ENCODE results near the gene CAMK2D.

Gene CAMK2D

DNA sequence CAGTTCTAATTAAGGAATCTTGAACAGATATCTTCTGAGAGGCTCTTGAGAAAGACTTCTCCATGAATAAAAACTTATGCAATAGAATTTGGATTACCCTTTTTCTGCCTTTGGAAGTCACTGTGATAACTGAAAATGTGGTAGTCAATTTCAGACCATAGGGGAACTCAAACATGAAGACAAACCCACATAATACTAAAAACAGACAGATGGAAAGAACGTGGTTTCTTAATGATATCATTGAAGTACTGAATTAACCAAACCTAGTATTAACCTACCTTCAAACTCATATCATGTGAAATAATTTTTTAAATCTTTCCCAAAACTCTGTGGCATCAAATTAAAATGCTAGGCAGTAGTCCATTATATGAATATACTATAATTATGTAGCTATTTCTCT, 153.5 kb downstream of the CAMK2D start:
- Histone ChIP-seq H4K91ac (ENCODE audit: low read depth, low read length, poor library complexity) (no peak overlapping the region), H3K23ac (ENCODE audit: low read depth, low read length, poor library complexity) (no peak overlapping the region), H2BK12ac (ENCODE audit: low read length) (no peak overlapping the region), H3K36me3 (replicated peaks in 1 of 2; ENCODE audit: control insufficient read depth in 2 of 2, insufficient read depth in 2 of 2, low read length in 2 of 2) (peaks cover 0 to 3% of the 10 kb centered on the region in 2 donors), H3K9me3 (replicated peaks in 1 of 2; ENCODE audit: control insufficient read depth in 2 of 2, insufficient read depth in 1 of 2, low read depth in 1 of 2, low read length in 2 of 2) (peaks cover 0 to 4% of the 10 kb centered on the region in 2 donors), H3K4me3 (ENCODE audit: low read length in 2 of 2) (no peak overlapping the region), H4K8ac (ENCODE audit: low read depth, low read length) (no peak overlapping the region), H2AFZ (ENCODE audit: low read length) (no peak overlapping the region), H2BK15ac (ENCODE audit: low read length) (no peak overlapping the region), H2BK120ac (ENCODE audit: low read depth, low read length) (no peak overlapping the region), H3K27ac (replicated peaks; ENCODE audit: low read length) (no peak overlapping the region), H3K4me1 (ENCODE audit: control insufficient read depth in 2 of 2, insufficient read depth in 1 of 2, low read depth in 1 of 2, low read length in 2 of 2) (peaks cover 0 to 3% of the 10 kb centered on the region in 2 donors), H3K4me2 (ENCODE audit: insufficient read depth, low read length, poor library complexity, severe bottlenecking) (no peak overlapping the region), H3K4ac (ENCODE audit: low read length) (no peak overlapping the region), H3K14ac (ENCODE audit: low read length) (no peak overlapping the region), H3K79me1 (ENCODE audit: low read depth, low read length) (no peaks in the 10 kb centered on the region), H3K9ac (ENCODE audit: low read depth, low read length, poor library complexity) (no peak overlapping the region), H2BK5ac (ENCODE audit: low read length) (no peak overlapping the region), H2AK5ac (ENCODE audit: low read depth, low read length) (no peak overlapping the region), H3K18ac (ENCODE audit: low read length) (no peak overlapping the region), H3K27me3 (ENCODE audit: control insufficient read depth in 3 of 3, insufficient read depth in 3 of 3, low read depth in 1 of 3, low read length in 3 of 3) (no peaks in the 10 kb centered on the region)
- WGBS, 2 donors (ENCODE audit: extremely low coverage in 2 of 2, insufficient read length in 2 of 2, insufficient replicate concordance in 1 of 2), result no CpG with 5 or more reads among the region's 1 CpG
- no peak for DNase-seq (ENCODE audit: low spot score)

DNA sequence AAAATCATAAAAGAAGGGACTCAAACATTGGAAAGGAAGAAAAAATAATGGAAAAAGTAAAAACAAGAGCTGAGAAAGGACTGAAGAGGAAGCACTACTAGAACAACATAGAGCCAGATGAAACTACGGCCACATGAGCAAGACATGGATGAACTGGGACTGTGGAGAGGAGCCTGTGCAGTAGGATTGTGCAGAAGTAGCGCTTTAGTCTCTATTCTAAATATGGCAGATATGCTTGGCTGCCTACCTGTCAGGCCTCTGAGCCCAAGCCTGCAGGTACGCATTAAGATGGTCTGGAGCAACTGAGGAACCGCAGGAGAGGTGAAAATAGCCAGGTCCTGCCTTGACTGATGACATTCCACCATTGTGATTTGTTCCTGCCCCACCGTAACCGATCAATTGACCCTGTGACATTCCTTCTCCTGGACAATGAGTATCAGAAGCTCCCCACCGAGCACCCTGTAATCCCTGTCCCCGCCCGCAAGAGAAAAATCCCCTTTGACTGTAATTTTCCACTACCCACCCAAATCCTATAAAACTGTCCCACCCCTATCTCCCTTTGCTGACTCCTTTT, 154.3 kb downstream of the CAMK2D start:
- no peak overlapping the region for H2BK15ac ChIP-seq (ENCODE audit: low read length)

DNA sequence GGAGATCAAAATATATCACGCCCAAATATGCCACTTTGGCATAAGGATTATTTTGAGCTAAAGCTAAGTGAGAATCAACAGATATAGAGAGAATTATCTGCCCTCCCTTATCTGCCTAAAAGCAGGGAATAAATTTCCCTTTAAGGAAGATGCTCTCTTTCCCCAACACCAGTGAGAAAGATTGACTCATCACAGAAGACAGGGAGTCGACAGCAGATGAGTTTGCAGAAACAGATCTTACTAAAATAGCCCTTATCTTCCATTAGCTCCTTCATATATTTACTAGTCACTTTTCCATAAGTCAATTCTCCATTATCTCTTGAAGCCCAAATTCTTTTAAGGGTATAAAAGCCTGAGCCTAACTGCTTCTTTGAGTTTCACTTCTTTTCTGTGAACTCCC, 156.6 kb downstream of the CAMK2D start:
- H2BK15ac ChIP-seq (ENCODE audit: low read length), result no peak overlapping the region
- H3K4me1 ChIP-seq (ENCODE audit: control insufficient read depth in 2 of 2, insufficient read depth in 1 of 2, low read depth in 1 of 2, low read length in 2 of 2), result peaks cover 0 to 2% of the 10 kb centered on the region in 2 donors
- no peak overlapping the region for H3K4me2 ChIP-seq (ENCODE audit: insufficient read depth, low read length, poor library complexity, severe bottlenecking)
- H3K9me3 ChIP-seq (replicated peaks in 1 of 2; ENCODE audit: control insufficient read depth in 2 of 2, insufficient read depth in 1 of 2, low read depth in 1 of 2, low read length in 2 of 2), result peaks cover 0 to 4% of the 10 kb centered on the region in 2 donors
- H3K14ac ChIP-seq (ENCODE audit: low read length), result no peak overlapping the region
- no peak overlapping the region for H2BK12ac ChIP-seq (ENCODE audit: low read length)
- no peak overlapping the region for H3K4me3 ChIP-seq (ENCODE audit: low read length in 2 of 2)
- H3K79me1 ChIP-seq (ENCODE audit: low read depth, low read length), result no peaks in the 10 kb centered on the region
- no peak overlapping the region for H3K18ac ChIP-seq (ENCODE audit: low read length)
- no peak overlapping the region for H2BK5ac ChIP-seq (ENCODE audit: low read length)
- H3K23ac ChIP-seq (ENCODE audit: low read depth, low read length, poor library complexity), result no peak overlapping the region
- no CpG with 5 or more reads among the region's 2 CpGs for WGBS, 2 donors (ENCODE audit: extremely low coverage in 2 of 2, insufficient read length in 2 of 2, insufficient replicate concordance in 1 of 2)
- H4K8ac ChIP-seq (ENCODE audit: low read depth, low read length), result no peak overlapping the region
- no peaks in the 10 kb centered on the region for H3K27me3 ChIP-seq (ENCODE audit: control insufficient read depth in 3 of 3, insufficient read depth in 3 of 3, low read depth in 1 of 3, low read length in 3 of 3)
- H3K27ac ChIP-seq (replicated peaks; ENCODE audit: low read length), result no peak overlapping the region
- H3K4ac ChIP-seq (ENCODE audit: low read length), result no peak overlapping the region
- DNase-seq (ENCODE audit: low spot score), result no peak
- H3K36me3 ChIP-seq (replicated peaks in 1 of 2; ENCODE audit: control insufficient read depth in 2 of 2, insufficient read depth in 2 of 2, low read length in 2 of 2), result peaks cover 0 to 3% of the 10 kb centered on the region in 2 donors
- no peak overlapping the region for H3K9ac ChIP-seq (ENCODE audit: low read depth, low read length, poor library complexity)
- no peak overlapping the region for H2AK5ac ChIP-seq (ENCODE audit: low read depth, low read length)
- no peak overlapping the region for H4K91ac ChIP-seq (ENCODE audit: low read depth, low read length, poor library complexity)
- no peak overlapping the region for H2AFZ ChIP-seq (ENCODE audit: low read length)
- H2BK120ac ChIP-seq (ENCODE audit: low read depth, low read length), result no peak overlapping the region

More for the DNA sequence above, 154.3 kb downstream of the CAMK2D start:
- Histone ChIP-seq H3K79me1 (ENCODE audit: low read depth, low read length) (no peaks in the 10 kb centered on the region), H3K14ac (ENCODE audit: low read length) (no peak overlapping the region), H3K4me3 (ENCODE audit: low read length in 2 of 2) (no peak overlapping the region), H2BK120ac (ENCODE audit: low read depth, low read length) (no peak overlapping the region), H3K9me3 (replicated peaks in 1 of 2; ENCODE audit: control insufficient read depth in 2 of 2, insufficient read depth in 1 of 2, low read depth in 1 of 2, low read length in 2 of 2) (peaks cover 0 to 4% of the 10 kb centered on the region in 2 donors), H3K4ac (ENCODE audit: low read length) (no peak overlapping the region), H3K4me2 (ENCODE audit: insufficient read depth, low read length, poor library complexity, severe bottlenecking) (no peak overlapping the region), H3K36me3 (replicated peaks in 1 of 2; ENCODE audit: control insufficient read depth in 2 of 2, insufficient read depth in 2 of 2, low read length in 2 of 2) (peaks cover 0 to 3% of the 10 kb centered on the region in 2 donors), H2BK5ac (ENCODE audit: low read length) (no peak overlapping the region), H2AFZ (ENCODE audit: low read length) (no peak overlapping the region), H3K23ac (ENCODE audit: low read depth, low read length, poor library complexity) (no peak overlapping the region), H3K9ac (ENCODE audit: low read depth, low read length, poor library complexity) (no peak overlapping the region), H4K8ac (ENCODE audit: low read depth, low read length) (no peak overlapping the region), H2BK12ac (ENCODE audit: low read length) (no peak overlapping the region), H2AK5ac (ENCODE audit: low read depth, low read length) (no peak overlapping the region), H3K27ac (replicated peaks; ENCODE audit: low read length) (no peak overlapping the region), H3K4me1 (ENCODE audit: control insufficient read depth in 2 of 2, insufficient read depth in 1 of 2, low read depth in 1 of 2, low read length in 2 of 2) (peaks cover 0 to 2% of the 10 kb centered on the region in 2 donors), H4K91ac (ENCODE audit: low read depth, low read length, poor library complexity) (no peak overlapping the region), H3K27me3 (ENCODE audit: control insufficient read depth in 3 of 3, insufficient read depth in 3 of 3, low read depth in 1 of 3, low read length in 3 of 3) (no peaks in the 10 kb centered on the region), H3K18ac (ENCODE audit: low read length) (no peak overlapping the region)
- no peak for DNase-seq (ENCODE audit: low spot score)
- no CpG with 5 or more reads among the region's 9 CpGs for WGBS, 2 donors (ENCODE audit: extremely low coverage in 2 of 2, insufficient read length in 2 of 2, insufficient replicate concordance in 1 of 2)

DNA sequence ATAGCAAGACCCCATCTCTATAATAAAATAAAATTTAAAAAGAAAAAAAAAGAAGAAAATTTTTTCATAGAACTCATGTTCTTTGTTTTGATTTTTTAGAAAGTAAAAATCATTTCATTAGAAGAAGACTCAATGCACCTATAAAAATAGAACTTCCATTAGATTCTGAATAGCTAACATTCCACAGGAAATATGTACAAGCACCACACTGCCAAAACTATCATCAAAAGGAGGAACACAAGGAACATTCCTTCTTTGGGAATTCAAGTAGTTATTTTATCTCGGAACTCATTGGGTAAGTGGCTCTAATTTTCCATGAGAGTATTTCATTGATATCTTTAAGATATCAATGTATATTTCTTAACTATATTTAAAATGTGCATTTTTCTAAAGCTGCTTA, 157.6 kb downstream of the CAMK2D start:
- Histone ChIP-seq H3K23ac (ENCODE audit: low read depth, low read length, poor library complexity) (no peak overlapping the region), H2BK5ac (ENCODE audit: low read length) (no peak overlapping the region), H2AK5ac (ENCODE audit: low read depth, low read length) (no peak overlapping the region), H3K14ac (ENCODE audit: low read length) (no peak overlapping the region), H2BK15ac (ENCODE audit: low read length) (no peak overlapping the region), H2BK120ac (ENCODE audit: low read depth, low read length) (no peak overlapping the region), H3K27ac (replicated peaks; ENCODE audit: low read length) (no peak overlapping the region), H4K91ac (ENCODE audit: low read depth, low read length, poor library complexity) (no peak overlapping the region), H3K36me3 (replicated peaks in 1 of 2; ENCODE audit: control insufficient read depth in 2 of 2, insufficient read depth in 2 of 2, low read length in 2 of 2) (peaks cover 0 to 3% of the 10 kb centered on the region in 2 donors), H2AFZ (ENCODE audit: low read length) (no peak overlapping the region), H3K9ac (ENCODE audit: low read depth, low read length, poor library complexity) (no peak overlapping the region), H3K9me3 (replicated peaks in 1 of 2; ENCODE audit: control insufficient read depth in 2 of 2, insufficient read depth in 1 of 2, low read depth in 1 of 2, low read length in 2 of 2) (peaks cover 0 to 4% of the 10 kb centered on the region in 2 donors), H3K79me1 (ENCODE audit: low read depth, low read length) (no peaks in the 10 kb centered on the region), H3K4me2 (ENCODE audit: insufficient read depth, low read length, poor library complexity, severe bottlenecking) (no peak overlapping the region), H3K18ac (ENCODE audit: low read length) (no peak overlapping the region), H3K4me1 (ENCODE audit: control insufficient read depth in 2 of 2, insufficient read depth in 1 of 2, low read depth in 1 of 2, low read length in 2 of 2) (peaks cover 0 to 2% of the 10 kb centered on the region in 2 donors), H3K4ac (ENCODE audit: low read length) (no peak overlapping the region), H4K8ac (ENCODE audit: low read depth, low read length) (no peak overlapping the region), H3K27me3 (ENCODE audit: control insufficient read depth in 3 of 3, insufficient read depth in 3 of 3, low read depth in 1 of 3, low read length in 3 of 3) (no peaks in the 10 kb centered on the region), H3K4me3 (ENCODE audit: low read length in 2 of 2) (no peak overlapping the region), H2BK12ac (ENCODE audit: low read length) (no peak overlapping the region)
- no CpG with 5 or more reads among the region's 1 CpG for WGBS, 2 donors (ENCODE audit: extremely low coverage in 2 of 2, insufficient read length in 2 of 2, insufficient replicate concordance in 1 of 2)
- no peak for DNase-seq (ENCODE audit: low spot score)
